GM12873 (cell line): ENCODE data around the gene MAT2B.

Experiments used
- CTCF ChIP-seq: IDR thresholded peaks from 2 replicates; pipeline ENCODE4 v1.5.1; 2012; ENCODE audit warnings: low read depth, mild to moderate bottlenecking, moderate library complexity, low read length, control low read depth; ENCODE audit not compliant: insufficient read depth; ENCODE audit errors: missing control alignments

MAT2B gene

GRCh38 chr5:163460562-163461171 is 44.8 kb upstream of the MAT2B start, which contains the start of gene HMMR:
TSS of gene HMMR (plus strand) at chr5:163460632. CDS start at chr5:163460693, 61 bp downstream.
- no peak for TF ChIP-seq CTCF

GRCh38 chr5:163463063-163463435 is 42.4 kb upstream of the MAT2B start:
- TF ChIP-seq CTCF, result no peak

GRCh38 chr5:163467682-163468081 is 37.7 kb upstream of the MAT2B start:
- no peak for TF ChIP-seq CTCF

GRCh38 chr5:163473635-163474243 is 31.7 kb upstream of the MAT2B start:
- TF ChIP-seq CTCF, result no peak

- TF ChIP-seq CTCF, result no peak
Observed at GRCh38 chr5:163475411-163475810, 30.0 kb upstream of the MAT2B start.

- TF ChIP-seq CTCF, result no peak
Observed at GRCh38 chr5:163478126-163478981, 27.1 kb upstream of the MAT2B start.

GRCh38 chr5:163478982-163479271 is 26.5 kb upstream of the MAT2B start:
- TF ChIP-seq CTCF, result no peak
